Karpas-422 (cell line): ENCODE measurements around the gene PLA2G4A. TPM values are rescaled to one million over a fixed set of nuclear protein-coding genes. Genes with fewer than 3 reads are reported as not detected.

ENCODE experiments used
- DNase-seq: peaks from one replicate; pipeline ENCODE4 v3.0.0-alpha.2; 2015
- H2AFZ ChIP-seq: fragments of 200-600 bp; sonication (generic); 2 replicates; pipeline ENCODE4 v1.6.1; 2014; ENCODE audit warnings: antibody characterized with exemption, low read length, mixed read lengths
- H3K27ac ChIP-seq: fragments of 200-600 bp; sonication (generic); 2 replicates; pipeline ENCODE4 v1.5.1; 2014; ENCODE audit warnings: mild to moderate bottlenecking, low read length, moderate library complexity
- H3K27me3 ChIP-seq: fragments of 200-600 bp; sonication (generic); 2 replicates; pipeline ENCODE4 v1.6.1; 2014; ENCODE audit warnings: low read length, mixed read lengths
- H3K36me3 ChIP-seq: fragments of 200-600 bp; sonication (generic); 2 replicates; pipeline ENCODE4 v1.6.1; 2014; ENCODE audit warnings: low read length, mixed read lengths; ENCODE audit not compliant: insufficient read depth
- H3K4me1 ChIP-seq: fragments of 200-600 bp; sonication (generic); 2 replicates; pipeline ENCODE4 v1.6.1; 2014; ENCODE audit warnings: mild to moderate bottlenecking, low read length, mixed read lengths
- H3K4me2 ChIP-seq: fragments of 200-600 bp; sonication (generic); 2 replicates; pipeline ENCODE4 v1.6.1; 2014; ENCODE audit warnings: low read length, low read depth, mild to moderate bottlenecking; ENCODE audit not compliant: poor library complexity, severe bottlenecking
- H3K4me3 ChIP-seq: fragments of 200-600 bp; sonication (generic); 2 replicates; pipeline ENCODE4 v1.5.1; 2014; ENCODE audit warnings: mild to moderate bottlenecking, antibody characterized with exemption, low read length, mixed read lengths
- H3K79me2 ChIP-seq: fragments of 200-600 bp; sonication (generic); 2 replicates; pipeline ENCODE4 v1.6.1; 2014; ENCODE audit warnings: mild to moderate bottlenecking, low read length, mixed read lengths
- H3K9ac ChIP-seq: fragments of 200-600 bp; sonication (generic); 2 replicates; pipeline ENCODE4 v1.6.0; 2014; ENCODE audit warnings: low read length
- H3K9me2 ChIP-seq: fragments of 200-600 bp; sonication (generic), shearing (Covaris generic); replicated peaks from 2 replicates; pipeline ENCODE4 v1.6.0; 2014; ENCODE audit warnings: mild to moderate bottlenecking, low read length, moderate library complexity; ENCODE audit not compliant: insufficient read depth
- H3K9me3 ChIP-seq: fragments of 300-700, 200-600 bp; sonication (generic); 2 replicates; pipeline ENCODE4 v1.6.1; 2014; ENCODE audit warnings: low read length, mixed read lengths
- H4K20me1 ChIP-seq: fragments of 200-600 bp; sonication (generic); 2 replicates; pipeline ENCODE4 v1.6.1; 2014; ENCODE audit warnings: mild to moderate bottlenecking, antibody characterized with exemption, low read length, low read depth; ENCODE audit not compliant: insufficient read depth
- total RNA-seq: library from RNA; depleted of rRNA; stranded (reverse); fragments of >200 nt; shearing (Covaris generic); gene quantifications from 2 replicates; pipeline ENCODE4 v1.2.3, GENCODE V29; 2014; ENCODE audit warnings: low replicate concordance

The PLA2G4A gene
- total RNA-seq, 1 experiment from 2014 or later, result not detected

DNA sequence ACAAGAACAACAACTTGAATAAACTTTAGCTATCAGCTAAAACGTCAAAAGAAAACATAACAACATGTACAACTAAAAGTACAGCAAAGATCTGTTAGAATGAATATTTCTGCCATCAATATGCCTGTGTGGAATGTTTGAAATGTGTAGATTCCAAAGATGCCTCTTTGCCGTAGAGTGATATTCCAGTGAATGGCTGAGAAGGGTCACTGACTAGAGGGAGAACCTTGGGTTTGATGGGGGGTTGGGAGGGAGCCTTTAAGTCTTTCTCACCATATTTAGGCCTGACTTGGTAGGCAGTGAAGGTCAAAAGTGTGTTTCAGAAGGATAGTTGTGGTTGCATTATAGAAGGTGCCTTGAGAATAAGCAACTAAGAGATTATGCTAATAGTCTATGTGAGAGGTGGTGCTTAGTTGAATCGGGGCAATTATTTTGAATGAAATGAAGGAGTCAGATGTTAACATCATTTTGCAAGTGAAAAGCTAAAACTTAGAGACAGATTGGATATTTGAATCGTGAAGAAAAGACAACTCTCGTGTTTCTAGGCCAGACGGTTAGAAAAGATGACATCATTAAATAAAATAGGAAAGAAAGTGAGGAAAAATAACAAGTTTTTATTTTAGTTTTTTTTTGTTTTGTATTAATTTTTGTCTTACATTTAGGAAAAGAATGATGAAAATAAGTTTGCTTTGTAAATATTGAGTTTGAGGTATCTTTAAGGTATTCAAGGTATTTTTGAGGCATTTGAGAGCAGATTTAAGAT, 53.8 kb downstream of the PLA2G4A start:
- H3K9ac ChIP-seq, result no peak overlapping the region
- no peak overlapping the region for H3K27ac ChIP-seq
- no peak for DNase-seq

GRCh38 chr1:186884251-186884650, 55.5 kb downstream of the PLA2G4A start:
- H4K20me1 ChIP-seq, result no peaks in the 10 kb centered on the region
- H3K27me3 ChIP-seq, result no peaks in the 10 kb centered on the region
- no peaks in the 10 kb centered on the region for H3K4me1 ChIP-seq
- no peaks in the 10 kb centered on the region for H3K9me3 ChIP-seq
- H3K9me2 ChIP-seq, result no peaks in the 10 kb centered on the region
- no peaks in the 10 kb centered on the region for H3K79me2 ChIP-seq
- no peak overlapping the region for H2AFZ ChIP-seq
- H3K36me3 ChIP-seq, result no peaks in the 10 kb centered on the region
- no peak for DNase-seq
- no peak overlapping the region for H3K27ac ChIP-seq
- no peak overlapping the region for H3K4me2 ChIP-seq
- no peak overlapping the region for H3K9ac ChIP-seq
- no peak overlapping the region for H3K4me3 ChIP-seq

More for the DNA sequence above, 53.8 kb downstream of the PLA2G4A start:
- Histone ChIP-seq H3K9me2 (no peaks in the 10 kb centered on the region), H3K36me3 (no peaks in the 10 kb centered on the region), H3K4me1 (no peaks in the 10 kb centered on the region), H3K4me2 (no peak overlapping the region), H2AFZ (no peak overlapping the region), H3K79me2 (no peaks in the 10 kb centered on the region), H3K4me3 (no peak overlapping the region), H3K9me3 (no peaks in the 10 kb centered on the region), H4K20me1 (no peaks in the 10 kb centered on the region), H3K27me3 (no peaks in the 10 kb centered on the region)

- no peaks in the 10 kb centered on the region for H4K20me1 ChIP-seq
These were observed 58.5 kb downstream of the PLA2G4A start for GRCh38 chr1:186887203-186887602.

GRCh38 chr1:186888367-186888766, 59.6 kb downstream of the PLA2G4A start:
- H3K4me2 ChIP-seq, result no peak overlapping the region
- H3K27me3 ChIP-seq, result no peaks in the 10 kb centered on the region
- no peak overlapping the region for H3K4me3 ChIP-seq
- H2AFZ ChIP-seq, result no peak overlapping the region
- H3K9me2 ChIP-seq, result no peaks in the 10 kb centered on the region
- H3K27ac ChIP-seq, result no peak overlapping the region
- DNase-seq, result no peak
- H3K9ac ChIP-seq, result no peak overlapping the region
- H3K9me3 ChIP-seq, result no peaks in the 10 kb centered on the region
- no peaks in the 10 kb centered on the region for H3K79me2 ChIP-seq
- no peaks in the 10 kb centered on the region for H3K36me3 ChIP-seq
- no peaks in the 10 kb centered on the region for H3K4me1 ChIP-seq
- H4K20me1 ChIP-seq, result no peaks in the 10 kb centered on the region

More at GRCh38 chr1:186887203-186887602, 58.5 kb downstream of the PLA2G4A start:
- Histone ChIP-seq H3K4me3 (no peak overlapping the region), H2AFZ (no peak overlapping the region), H3K27me3 (no peaks in the 10 kb centered on the region), H3K4me1 (no peaks in the 10 kb centered on the region), H3K9ac (no peak overlapping the region), H3K9me3 (no peaks in the 10 kb centered on the region), H3K79me2 (no peaks in the 10 kb centered on the region), H3K9me2 (no peaks in the 10 kb centered on the region), H3K27ac (no peak overlapping the region), H3K4me2 (no peak overlapping the region), H3K36me3 (no peaks in the 10 kb centered on the region)
- DNase-seq, result no peak

- Histone ChIP-seq H3K4me2 (no peak overlapping the region), H3K27ac (no peak overlapping the region), H3K4me1 (no peaks in the 10 kb centered on the region), H3K79me2 (no peaks in the 10 kb centered on the region), H3K4me3 (no peak overlapping the region), H2AFZ (no peak overlapping the region), H3K9me2 (no peaks in the 10 kb centered on the region), H3K9me3 (no peaks in the 10 kb centered on the region), H3K27me3 (no peaks in the 10 kb centered on the region), H3K9ac (no peak overlapping the region), H4K20me1 (no peaks in the 10 kb centered on the region), H3K36me3 (no peaks in the 10 kb centered on the region)
- no peak for DNase-seq
These were observed 64.2 kb downstream of the PLA2G4A start for GRCh38 chr1:186892936-186893335.

GRCh38 chr1:186894415-186894814, 65.7 kb downstream of the PLA2G4A start:
- Histone ChIP-seq H3K27me3 (no peaks in the 10 kb centered on the region), H3K9ac (no peak overlapping the region), H3K36me3 (no peaks in the 10 kb centered on the region), H3K4me1 (no peaks in the 10 kb centered on the region), H3K9me2 (no peaks in the 10 kb centered on the region), H3K27ac (no peak overlapping the region), H3K9me3 (no peaks in the 10 kb centered on the region), H4K20me1 (no peaks in the 10 kb centered on the region), H3K4me2 (no peak overlapping the region), H2AFZ (no peak overlapping the region), H3K79me2 (no peaks in the 10 kb centered on the region), H3K4me3 (no peak overlapping the region)
- no peak for DNase-seq

GRCh38 chr1:186896211-186896610, 67.5 kb downstream of the PLA2G4A start:
- Histone ChIP-seq H3K27me3 (no peaks in the 10 kb centered on the region), H3K9me2 (no peaks in the 10 kb centered on the region), H3K27ac (no peak overlapping the region), H2AFZ (no peak overlapping the region), H3K4me3 (no peak overlapping the region), H3K79me2 (no peaks in the 10 kb centered on the region), H3K4me1 (no peaks in the 10 kb centered on the region), H3K36me3 (no peaks in the 10 kb centered on the region), H3K9ac (no peak overlapping the region), H3K9me3 (no peaks in the 10 kb centered on the region), H4K20me1 (no peaks in the 10 kb centered on the region), H3K4me2 (no peak overlapping the region)
- no peak for DNase-seq

DNA sequence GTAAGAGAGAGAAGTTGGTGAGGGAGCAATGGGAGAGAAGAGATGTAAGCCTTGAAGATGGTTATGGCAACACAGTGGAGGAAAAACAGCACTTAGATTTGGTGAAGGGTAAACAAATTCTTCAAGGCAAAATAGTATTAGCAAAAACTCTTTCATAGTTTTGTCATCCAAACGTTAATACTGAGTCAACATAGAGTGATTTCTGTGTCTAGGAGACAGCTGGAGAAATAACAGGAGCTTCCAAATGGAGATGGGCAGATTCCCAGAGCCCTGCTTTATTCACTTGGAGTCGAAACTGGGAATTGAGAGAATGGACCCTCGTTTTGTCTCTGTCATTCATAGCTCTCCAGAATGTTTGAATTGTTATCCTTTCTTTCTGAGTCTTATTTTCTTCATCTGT, 68.3 kb downstream of the PLA2G4A start:
- DNase-seq, result no peak
- Histone ChIP-seq H3K27ac (no peak overlapping the region), H2AFZ (no peak overlapping the region), H3K9me3 (no peaks in the 10 kb centered on the region), H3K4me3 (no peak overlapping the region), H3K9me2 (no peaks in the 10 kb centered on the region), H3K36me3 (no peaks in the 10 kb centered on the region), H3K4me2 (no peak overlapping the region), H3K9ac (no peak overlapping the region), H4K20me1 (no peaks in the 10 kb centered on the region), H3K4me1 (no peaks in the 10 kb centered on the region), H3K27me3 (no peaks in the 10 kb centered on the region), H3K79me2 (no peaks in the 10 kb centered on the region)
